DMS 273 (cell line): ENCODE data around the gene ATAD3B.
"Not testable (repeated sequence)": the region's sequence is repeated elsewhere in the genome, so short reads cannot be mapped to it uniquely, and the experiment has no call there.

Experiments
- DNase-seq: peaks from one replicate; lab custom pipeline; 2025; ENCODE audit not compliant: unreplicated experiment; lab: John Stamatoyannopoulos, UW

Gene ATAD3B

DNA sequence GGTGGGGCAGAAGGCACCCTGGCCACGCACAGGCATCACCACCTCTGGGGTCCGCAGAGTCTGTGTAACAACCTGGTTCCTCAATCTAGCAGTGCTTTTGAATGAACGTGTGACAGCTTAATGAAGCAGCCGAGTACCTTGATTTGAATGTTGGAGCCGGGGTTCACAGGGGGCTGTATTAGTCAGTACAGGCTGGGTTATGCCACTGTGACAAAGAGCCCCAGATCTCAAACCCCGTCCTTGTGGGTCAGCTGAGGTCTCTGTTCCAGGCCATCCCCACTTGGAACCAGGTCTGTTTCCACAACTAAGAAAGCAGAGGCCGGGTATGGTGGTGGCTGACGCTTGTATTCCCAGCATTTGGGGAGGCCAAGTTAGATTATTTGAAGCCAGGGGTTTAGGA is 58.4 kb downstream of the ATAD3B start:
- DNase-seq = no peak

DNA sequence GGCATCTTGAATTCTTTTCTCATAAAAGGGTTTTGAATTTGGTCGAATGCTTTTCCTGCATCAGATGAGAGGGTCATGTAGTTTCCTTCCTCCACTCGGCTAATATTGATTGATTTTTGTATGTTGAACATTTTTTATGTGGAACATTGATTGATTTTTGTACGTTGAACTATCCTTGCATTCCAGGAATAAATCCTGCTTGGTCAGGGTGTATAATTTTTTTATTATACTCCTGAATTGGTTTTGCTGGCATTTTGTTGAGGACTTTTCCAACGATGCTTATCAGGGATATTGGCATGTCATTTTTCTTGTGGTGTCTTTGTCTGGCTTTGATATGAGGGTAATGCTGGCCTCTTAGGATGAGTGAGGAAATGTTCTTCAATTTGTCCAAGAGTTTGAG is 60.4 kb downstream of the ATAD3B start:
- DNase-seq = no peak

DNA sequence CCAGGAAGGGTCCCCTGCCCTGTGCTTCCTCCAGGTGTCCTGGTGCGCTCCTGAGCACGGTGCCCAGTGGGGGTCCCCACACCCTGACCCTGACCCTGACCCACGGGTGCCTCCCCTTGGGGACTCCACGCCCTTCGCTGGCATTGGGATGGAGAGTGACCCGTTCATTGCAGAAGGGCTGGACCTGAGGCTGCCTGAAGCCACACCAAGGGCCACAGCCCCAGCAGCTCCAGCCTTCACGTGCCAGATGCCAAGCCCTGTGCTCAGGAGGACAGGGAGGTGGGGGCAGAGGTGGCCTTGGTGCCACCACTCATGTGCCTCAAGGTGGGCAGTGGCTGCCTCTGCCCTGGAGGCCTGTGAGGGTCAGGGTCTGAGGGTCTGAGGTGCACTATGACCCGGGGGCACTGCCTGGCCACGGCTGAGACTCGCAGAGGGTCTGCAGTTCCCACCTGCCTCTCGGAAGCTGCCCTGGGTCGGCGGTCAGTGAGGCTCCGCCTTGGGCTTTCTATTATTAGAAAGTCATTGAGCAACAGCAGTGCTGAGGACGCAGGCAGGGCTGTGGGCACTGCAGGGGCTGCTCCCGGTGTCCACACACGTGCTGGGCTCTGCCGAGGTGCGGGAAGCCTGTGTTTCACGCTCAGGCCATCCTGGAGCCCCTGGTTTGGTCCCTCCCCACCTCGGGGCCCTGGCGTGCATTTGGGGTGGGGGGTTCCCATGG is 61.8 kb downstream of the ATAD3B start:
- not testable (repeated sequence) for DNase-seq

DNA sequence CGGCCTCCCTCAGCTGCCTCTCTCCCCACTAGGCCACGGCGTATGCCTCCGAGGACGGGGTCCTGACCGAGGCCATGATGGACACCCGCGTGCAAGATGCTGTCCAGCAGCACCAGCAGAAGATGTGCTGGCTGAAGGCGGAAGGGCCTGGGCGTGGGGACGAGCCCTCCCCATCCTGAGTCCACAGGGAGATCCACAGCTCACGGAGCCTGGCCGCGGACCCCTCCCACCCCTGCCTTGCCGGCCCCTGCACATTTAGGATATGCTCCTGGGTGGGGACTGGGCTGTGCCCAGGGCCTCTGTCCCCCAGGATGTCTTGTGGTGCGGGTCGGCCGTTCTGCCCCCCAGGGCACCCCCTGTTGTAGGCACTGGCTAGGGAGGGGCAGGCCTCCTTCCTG is 62.3 kb downstream of the ATAD3B start:
- DNase-seq = not testable (repeated sequence)

DNA sequence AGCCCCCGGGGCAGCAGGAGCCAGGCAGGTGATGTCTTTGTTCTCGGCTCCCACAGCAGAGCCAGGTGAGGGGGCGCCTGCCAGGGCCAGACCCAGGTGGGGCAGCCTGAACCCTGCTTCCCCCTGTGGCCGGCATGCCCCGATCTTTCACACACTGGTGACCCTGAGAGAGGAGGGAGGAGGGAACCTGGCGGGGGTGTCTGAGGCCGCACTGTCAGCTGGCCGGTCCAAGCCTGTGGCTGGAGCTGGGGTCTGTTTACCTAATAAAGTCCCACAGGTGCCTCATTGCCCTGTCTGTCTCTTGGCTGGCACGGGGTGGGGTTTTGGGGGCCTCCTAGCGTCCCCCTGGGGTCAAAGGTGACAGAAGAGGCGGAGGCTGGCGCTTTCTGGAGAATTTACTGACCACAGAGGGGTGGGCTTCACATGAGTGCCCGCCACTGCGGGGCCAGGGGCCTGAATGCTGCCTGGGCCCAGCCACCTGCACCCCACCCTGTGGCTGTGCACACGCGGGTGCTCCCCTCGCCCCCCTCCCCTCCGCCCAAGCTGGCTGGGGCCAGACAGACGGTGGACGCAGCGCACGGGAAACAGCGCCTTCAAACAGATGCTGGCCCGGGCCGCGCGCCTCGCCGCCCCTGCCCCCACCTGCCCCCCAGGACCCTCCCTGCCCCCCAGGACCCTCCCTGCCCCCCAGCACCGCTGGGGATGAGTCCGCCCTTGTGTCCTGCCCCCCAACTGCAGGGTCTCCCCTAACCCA is 63.0 kb downstream of the ATAD3B start:
- DNase-seq = no peak

DNA sequence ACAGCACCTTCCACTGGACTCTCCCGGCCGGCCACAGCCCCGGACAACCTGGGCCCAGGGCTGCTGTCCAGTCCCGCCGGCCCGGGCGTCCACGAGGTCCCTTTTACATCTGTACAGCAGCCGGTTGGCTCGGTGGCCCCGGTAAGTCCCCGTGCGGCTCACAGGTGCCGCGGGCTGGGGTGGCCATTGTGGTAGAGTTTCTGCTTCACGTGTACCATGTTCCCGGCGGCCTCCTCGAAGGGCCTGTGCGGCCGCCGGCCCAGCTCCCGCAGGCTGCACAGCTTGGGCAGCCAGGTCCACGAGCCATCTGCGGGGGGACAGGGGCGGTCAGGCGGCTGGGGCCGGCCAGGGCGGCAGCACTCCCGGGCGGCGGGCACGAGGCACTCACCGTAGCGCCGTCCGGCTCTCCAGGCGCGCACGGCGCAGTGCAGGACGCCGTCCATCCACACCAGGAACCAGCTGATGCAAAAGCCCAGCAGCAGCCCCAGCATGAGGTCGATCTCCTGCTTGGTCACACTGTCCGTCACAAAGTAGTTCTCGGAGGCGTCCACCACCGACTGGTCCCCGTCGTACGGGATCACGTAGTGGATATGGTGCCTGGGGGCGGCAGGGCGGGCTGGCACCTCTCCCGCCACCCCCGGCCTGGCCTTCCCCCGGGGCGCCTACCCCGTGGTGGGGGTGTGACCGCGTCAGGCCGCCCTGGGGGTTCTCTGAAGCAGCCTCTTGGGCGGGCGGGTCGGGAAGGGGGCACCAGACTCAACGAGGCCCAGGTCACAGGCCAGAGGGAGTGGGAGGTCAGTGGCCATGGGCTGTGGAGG is 63.8 kb downstream of the ATAD3B start:
- DNase-seq = no peak

DNA sequence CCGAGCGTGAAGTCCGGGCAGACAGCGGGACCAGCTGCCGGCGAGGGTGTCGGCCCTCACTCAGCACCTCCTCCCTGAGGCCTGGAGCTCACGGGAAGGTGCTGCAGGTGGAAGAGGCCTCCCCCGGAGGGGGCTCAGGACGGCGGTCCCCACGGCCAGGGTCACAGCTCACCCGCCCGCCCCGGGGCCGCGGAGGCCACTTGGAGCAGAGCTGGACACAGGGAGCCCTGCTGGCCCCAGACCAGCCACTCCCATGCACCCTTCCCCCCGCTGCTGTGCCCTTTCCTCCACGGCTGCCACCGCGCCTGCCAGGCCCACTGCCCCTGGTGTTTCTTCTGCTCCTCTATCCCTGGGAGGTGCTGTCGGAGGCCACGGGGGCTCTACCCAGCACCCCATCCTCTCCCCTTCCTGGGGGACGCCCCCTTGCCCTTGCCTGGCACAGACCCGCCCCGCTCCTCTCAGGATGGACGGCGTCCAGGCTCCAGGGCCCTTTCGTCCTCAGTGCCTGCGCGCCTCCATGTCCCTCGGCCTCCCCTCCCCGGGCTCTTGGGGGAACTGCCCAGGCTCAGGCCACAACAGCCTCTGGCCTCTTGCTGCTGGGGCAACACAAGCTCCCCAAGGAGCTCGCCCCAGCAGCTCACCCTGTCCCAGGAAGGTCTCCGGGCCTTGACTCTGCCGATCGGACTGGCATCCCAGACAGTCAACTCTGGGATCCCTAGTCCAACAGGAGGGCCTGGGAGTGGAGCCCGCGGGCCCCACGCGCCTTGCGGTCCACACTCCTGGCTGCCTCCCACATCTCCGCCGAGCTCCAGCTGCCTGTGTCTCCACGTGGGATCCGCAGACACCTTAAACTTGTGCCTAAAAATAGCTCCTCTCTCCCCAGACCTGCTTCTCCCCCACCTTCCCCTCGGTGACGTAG is 64.7 kb downstream of the ATAD3B start:
- peak; percentile 45 for DNase-seq

DNA sequence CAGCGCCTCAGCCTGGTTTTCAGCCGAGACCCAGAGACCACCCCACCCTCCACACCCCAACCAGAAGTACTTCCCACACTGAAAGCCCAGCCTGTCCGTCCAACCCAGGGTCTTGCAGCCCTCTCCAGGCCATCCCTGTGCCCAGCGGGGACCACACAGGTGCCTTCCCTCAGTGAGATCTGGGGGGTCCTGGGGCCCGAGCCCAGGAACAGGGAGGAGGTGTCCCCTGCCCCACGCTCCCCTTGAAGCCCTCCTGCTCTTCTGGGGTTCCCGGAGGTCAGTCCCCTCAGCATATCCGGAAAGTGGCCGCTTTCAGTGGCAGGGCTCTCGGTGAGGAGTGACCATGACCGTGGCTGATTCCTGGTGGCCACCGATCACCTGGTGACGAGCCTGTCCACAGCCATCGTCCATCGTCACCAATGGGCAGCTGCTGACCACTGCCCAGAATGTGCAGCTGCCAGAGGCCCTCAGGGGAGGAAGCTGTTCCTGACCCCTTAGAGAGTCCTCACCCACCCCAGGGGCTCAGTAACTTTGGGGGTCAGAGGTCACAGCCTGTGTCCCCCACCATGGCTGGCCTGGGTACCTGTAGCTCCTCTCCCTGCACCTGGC is 65.5 kb downstream of the ATAD3B start:
- no peak for DNase-seq

DNA sequence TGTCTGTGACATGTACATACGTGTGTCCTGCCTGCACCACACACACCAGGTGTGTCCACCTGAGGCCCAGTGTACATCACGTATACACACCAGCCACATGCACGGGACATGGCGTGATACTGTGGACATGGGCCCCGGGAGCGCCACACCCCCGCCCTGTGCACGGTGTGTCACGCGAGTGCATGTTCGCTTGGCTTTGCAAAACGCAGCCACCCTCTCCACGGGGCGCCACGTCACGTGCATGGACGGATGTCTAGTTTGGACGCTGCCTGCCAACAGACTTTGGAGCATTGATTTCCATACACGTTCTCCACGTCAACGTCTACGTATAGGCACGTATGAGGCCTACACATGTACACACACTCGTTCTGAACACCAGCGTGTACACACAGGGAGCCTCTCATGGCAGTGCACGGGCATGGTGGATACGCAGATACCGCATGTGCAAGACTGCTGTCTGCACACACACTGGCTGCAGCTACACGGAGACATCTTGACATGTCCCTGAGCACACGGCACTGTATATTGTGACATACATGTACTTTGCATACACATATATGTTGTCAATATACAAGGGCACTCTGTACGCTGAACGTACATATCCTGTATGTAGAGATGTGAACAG is 66.2 kb downstream of the ATAD3B start:
- DNase-seq = no peak

DNA sequence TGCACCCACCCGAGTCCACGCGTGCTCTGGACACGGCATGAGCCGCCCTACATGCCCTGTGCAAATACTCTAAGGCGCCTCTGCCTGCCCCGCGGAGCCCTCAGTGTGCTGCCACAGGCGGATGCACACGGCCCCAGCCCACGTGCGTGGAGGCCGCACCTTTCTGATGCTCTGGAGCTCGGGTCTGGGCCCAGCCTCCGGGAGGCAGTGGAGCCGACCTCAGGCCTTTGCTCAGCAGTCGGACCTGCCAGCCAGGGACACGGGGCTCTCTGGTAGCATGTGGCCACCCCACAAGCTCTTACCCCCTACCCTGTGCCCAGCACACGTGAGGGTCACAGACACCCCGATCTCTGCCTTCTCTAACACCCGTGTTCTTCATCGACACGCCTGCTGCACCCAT is 66.8 kb downstream of the ATAD3B start:
- DNase-seq = no peak

DNA sequence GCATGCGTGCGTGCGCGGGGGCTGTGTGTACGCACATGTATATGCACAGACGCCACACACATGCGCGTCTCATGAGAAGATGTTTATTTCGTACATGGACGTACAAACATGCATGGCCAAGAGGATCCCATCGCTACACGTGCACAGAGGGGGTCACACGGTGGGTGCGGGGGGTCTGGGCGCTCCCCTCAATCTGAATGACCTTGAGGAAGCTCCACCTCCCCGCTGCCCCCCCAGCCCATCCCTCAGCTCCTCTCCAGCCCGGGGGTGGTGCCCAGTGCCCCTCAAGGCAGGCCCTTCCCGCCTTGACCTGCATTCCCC is 67.4 kb downstream of the ATAD3B start:
- DNase-seq = no peak

DNA sequence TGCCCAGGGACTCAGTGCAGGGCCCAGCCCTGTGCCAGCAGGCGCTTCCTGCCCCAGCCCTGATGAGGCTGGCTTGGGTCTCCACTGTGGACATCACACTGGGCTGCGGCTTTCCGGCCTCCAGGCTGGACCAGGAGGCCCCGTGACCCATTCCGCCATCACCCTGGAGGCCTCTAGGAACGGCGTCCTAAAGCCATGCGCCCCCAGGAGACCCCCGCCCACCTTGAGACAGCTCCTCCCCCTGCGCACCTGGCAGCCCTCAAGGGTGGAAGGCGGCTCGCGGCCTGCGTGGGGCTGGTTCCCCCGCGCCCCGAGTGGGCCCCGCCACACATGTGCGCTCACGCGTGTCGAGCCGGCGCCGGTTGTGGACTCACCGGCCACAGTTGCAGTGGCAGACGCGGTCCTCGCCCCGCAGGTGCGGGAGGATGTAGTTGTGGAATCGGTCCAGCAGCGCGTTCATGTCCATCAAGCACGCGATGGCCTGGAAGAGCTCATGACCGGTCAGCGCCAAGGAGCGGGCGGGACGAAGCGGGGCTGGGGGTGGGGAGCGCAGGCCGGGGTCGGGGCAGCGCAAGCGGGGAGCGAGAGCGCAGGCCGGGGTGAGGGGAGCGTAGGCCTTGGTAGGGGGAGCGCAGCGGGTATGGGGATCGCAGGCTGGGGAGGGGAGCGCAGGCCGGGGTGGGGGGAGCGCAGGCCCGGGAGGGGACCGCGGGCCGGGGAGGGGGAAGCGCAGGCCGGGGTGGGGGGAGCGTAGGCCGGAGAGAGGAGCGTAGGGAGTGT is 67.9 kb downstream of the ATAD3B start:
- DNase-seq = no peak

DNA sequence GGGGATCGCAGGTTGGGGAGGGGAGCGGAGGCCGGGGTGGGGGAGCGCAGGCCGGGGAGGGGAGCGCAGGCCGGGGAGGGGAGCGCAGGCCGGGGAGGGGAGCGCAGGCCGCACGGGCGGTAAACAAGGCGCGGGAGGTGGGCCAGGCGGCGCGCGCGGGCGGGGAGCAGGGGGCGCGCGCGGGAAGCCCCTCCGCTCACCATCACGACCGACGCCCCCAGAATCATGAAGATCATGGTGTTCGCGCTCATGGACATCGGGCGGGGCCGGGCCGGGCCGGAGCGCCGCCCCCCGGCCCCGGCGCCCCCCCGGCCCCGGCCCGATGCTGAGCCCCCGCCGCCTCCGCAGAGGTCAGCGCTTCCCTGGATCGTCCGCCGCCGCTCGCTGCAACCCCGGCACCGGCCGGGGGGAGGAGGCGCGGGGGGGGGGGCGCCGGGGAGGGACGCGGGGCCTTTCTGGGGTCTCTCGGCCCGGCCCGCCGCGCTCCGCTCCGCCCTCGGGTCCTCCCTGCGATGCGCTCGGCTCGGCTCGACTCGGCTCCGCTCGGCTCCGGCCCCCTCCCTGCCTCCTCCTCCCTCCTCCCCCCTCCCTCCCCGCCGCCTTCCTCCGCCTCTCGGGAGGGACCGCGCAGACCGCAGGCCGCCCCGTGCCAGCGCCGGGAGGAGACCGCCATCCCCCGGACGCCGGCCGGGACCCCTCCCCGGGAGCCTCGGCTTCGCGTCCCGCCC is 68.7 kb downstream of the ATAD3B start, which contains the start of gene TMEM240:
Gene TMEM240, minus strand, starts transcription at position 535 of the 728 bp plus-strand sequence. Its CDS starts 278 bp downstream, at position 257.
- DNase-seq = no peak

DNA sequence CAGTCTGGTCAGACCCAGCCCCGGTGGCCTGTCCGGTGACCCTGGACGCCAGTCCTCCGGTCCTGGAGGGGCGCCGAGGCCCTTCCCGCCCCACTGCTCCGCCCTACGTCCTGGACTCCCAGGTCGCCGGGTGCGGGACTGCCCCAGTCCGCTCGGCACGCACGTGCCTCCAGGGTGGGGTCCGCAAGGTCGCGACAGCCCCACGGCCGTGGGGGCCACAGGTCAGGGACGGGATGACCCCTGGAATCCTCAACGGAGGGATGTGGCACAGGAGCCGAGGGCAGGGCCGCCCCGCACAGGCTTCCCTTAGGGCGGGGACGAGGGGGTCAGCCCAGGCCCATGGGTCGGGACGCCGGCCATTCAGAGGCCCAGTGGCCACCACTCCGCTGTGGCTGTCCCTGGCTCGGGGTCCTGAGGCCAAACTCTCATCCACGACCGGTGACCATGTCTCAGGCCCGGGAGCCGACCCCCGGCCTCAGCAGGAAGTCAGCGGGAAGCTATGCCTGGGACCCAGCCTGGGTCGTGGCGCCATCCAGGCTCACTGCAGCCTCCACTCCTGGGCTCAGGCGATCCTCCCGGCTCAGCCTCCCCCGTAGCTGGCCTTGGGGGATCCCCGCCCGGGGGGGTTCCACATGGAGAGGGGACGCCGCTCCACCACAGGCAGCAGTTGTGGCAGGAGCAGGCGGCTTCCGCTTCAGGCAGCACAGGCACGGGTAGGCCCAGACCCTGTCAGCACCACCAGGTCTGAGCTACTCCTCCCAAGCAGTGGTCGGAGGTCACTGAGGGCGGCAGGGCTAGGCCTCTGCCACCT is 69.5 kb downstream of the ATAD3B start:
- DNase-seq = no peak

DNA sequence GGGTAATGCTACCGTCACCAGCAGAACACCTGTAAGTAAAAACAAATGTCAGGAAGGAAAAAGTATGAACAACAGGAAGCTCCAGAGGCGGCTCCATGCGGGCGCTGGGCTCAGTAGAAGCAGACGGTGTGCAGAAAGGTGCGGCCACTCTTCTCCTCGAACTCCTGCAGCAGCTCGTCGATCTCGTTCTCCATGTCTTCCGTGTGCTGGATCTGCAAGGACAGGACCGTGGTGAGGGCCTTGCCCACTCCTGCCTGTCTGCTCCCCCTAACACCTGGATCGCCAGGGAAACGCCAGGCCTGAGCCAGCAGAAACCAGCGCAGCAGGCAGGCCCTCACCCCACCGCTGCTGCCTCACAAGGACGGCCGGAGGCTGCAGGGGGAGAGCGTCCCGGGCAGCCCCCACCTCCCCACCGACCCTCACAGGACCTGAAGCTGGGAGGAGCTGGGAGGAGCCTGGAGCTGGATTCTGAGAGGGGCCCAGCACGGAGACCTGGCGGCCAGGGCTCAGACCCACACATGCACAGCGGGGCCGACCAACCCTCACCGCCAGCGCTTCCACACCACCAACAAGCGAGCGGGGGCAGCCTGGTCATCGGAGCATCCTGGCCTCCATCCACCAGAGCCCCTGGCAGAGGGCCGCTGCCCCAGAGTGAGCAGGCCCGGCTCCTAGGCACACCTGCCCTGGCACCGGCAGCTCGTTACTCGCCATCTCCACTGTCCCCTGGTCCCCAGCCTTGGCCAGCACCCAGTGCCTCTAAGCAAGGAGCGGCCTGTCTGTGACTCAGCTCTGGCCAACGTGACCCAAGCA is 70.6 kb downstream of the ATAD3B start:
- no peak for DNase-seq

DNA sequence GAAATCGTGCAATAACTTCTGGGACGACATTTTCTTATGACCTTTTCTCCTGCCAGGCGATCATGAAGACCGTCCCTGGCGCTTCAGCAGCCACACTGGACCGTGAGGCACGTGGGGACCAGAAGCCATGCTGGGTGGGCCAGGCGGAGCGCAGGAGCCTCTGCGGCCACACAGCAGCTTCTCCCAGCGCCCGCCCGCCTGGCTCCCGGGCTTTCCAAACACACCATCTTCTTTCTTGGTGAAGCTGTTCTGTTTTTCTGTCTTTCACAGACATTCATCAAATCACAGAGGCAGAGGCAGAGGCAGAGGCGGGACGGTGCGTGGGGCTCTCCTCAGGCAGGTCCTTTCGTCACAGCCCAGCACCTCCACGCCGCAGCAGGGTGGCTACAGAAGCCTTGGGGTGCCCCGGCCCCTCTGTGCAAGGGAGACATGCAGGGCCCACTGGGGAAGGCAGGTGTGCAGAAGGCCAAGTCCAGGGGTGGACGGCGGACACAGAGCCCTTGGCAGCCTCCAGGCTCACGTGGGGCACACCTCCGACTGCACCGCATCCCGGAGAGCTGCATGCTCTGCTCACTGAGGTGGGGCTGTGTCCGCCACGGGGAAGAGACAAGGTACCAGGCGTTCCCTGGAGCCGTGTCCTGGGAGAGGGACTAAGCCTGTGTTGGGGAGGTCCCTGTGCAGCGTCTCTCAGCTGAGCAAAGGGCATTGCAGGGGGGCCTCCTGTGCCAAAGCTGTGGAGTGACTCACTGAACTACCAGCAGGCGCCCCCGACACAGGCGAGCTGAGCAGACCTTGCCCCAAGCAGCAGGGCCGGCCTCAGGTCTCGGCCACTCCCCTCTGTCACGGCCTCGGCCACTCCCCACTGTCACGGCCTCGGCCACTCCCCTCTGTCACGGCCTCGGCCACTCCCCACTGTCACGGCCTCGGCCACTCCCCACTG is 71.5 kb downstream of the ATAD3B start:
- no peak for DNase-seq
